NCI-H187 (cell line): ENCODE measurements around the gene PRKG2.

Experiments used
- DNase-seq, 2 experiments: peaks; one replicate each; lab custom pipeline; 2025; lab: John Stamatoyannopoulos, UW

Gene PRKG2

GRCh38 chr4:81215931-81216330 lies 909 bp upstream of the PRKG2 start:
- no peak for DNase-seq

GRCh38 chr4:81214144-81214880 lies 710 bp downstream of the PRKG2 start:
- DNase-seq = no peak

- DNase-seq = no peak
Observed at GRCh38 chr4:81213671-81214070, 1.4 kb downstream of the PRKG2 start.

DNA sequence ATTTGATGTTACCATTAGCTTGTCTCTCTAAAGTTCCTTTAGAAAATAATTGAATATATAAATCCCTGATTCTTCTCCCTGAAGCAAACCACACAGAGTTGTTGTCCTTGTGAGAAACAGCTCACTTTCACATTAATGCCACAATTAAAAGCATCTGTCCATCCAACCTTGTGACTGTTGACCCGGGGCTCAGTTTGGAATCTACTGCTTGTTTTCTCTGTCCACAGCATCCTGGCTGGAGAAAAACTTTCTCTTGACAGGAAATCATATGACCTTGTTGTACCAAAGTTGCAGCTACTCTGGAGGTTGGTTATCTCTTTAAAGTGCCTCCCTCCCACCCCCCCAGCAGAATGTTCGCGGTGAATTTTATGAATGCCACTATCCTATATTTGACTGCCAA lies 3.1 kb downstream of the PRKG2 start:
- DNase-seq = no peak

GRCh38 chr4:81207828-81208227 lies 7.2 kb downstream of the PRKG2 start:
- DNase-seq = no peak

GRCh38 chr4:81205302-81205701 lies 9.7 kb downstream of the PRKG2 start:
- DNase-seq = no peak

DNA sequence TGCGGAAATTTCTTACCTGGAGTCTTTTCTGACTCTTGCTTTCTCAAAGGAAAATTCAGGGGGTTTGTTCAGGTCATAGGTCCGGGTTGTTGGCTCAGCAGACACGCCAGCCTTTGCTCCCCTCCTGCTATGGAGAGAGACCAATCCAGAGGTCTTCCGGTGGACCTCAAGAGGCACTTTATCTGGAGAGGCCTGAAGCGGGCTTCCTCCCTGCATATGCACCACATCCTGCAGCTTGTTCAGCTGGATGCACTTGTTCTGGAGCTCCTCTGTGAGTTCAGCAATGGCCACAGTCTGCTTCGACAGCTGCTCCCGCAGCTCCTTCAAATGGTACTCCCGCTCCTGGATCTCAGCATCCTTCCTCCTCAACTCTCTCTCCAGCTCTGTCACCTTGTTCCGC lies 10.5 kb downstream of the PRKG2 start:
- DNase-seq = no peak

DNA sequence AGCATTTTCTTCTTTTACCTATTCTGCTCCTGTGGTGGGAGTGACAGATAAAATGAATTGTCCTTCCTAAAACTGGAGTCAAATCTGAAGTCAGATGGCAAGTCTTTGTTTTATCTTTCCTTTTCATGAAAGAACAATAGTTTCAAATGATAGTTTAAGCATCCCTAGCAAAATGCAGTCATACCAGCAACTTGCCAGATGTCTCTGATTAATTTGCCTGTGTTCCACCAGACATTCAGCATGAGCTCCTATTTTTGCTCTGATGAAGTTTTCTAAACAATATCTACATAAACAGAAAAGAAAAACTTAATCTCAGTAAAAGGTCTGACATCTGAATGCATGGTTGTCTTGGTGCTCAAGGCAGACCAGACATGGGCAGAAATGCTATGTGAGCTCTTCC lies 15.2 kb downstream of the PRKG2 start:
- no peak for DNase-seq

GRCh38 chr4:81198609-81199008 lies 16.4 kb downstream of the PRKG2 start:
- DNase-seq = no peak

DNA sequence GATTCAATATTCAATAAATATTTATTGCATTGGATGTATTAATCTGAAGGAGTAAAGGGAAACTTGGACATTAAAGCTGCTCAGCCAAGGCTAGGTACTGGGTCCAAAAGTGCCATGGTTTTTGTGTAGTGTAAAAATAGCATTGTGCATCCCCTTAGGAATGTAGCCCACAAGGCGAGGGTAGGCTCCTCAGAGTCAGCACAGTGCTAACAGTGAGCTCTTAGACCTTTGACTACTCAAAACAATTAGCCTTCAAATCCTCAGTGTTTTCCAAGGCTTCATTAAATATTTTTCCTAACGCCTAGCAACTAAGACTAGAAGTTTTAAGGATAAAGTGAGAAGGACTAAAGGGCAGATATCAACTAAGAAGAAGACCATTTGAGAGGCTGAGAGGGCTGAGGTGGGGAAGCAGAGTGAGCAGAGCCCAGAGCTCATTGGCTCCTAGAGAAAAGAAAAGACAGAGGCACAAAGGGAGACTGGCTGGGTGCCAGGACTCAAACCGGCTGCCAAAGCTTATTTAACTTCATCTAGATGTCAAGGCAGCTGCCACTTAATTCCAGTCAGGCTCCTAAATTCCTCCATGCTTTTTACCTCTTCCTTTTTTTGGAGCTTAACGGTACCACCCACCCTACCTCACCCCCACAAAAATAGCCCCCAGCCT lies 17.0 kb downstream of the PRKG2 start:
- no peak for DNase-seq

DNA sequence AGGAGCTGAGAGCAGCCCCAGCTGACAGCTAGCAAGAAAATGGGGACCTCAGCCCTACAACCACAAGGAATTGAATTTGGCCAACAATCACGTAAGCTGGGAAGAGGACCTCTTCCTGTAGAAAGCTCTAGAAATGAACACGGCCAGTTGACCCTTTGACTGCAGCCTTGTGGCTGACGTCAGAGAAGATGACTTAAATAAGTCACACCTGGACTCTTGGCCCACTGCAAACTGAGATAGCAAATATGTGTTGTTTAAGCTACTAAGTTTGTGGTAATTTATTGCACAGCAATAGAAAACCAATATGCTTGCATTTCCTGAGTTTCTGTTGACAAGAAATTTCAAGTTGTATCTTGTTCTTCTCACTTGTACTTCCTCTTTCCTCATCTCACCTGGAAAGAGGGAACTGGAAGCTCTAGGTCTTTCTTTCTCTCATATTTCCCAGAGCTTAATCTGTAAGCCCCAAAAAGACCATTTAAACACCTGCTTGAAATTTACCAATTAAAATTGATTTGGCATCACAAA lies 18.8 kb downstream of the PRKG2 start:
- DNase-seq = no peak

DNA sequence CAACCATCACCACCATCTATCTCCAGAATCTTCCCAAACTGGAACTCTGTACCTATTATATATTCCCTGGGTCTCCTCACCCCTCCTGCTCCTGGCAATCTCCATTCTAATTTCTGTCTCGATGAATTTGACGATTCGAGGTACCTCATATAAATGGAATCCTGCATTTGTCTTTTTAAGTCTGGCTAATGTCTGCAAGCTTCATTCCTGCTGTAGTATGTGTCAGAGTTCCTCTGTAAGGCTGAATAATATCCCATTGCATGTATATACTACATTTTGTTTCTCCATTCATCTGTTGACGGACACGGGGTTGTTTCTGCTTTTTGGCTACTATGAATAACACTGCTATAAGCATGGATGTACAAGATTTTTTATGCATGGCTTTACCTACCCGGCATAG lies 19.5 kb downstream of the PRKG2 start:
- DNase-seq = no peak

- no peak for DNase-seq
Observed at GRCh38 chr4:81194286-81194685, 20.7 kb downstream of the PRKG2 start.

DNA sequence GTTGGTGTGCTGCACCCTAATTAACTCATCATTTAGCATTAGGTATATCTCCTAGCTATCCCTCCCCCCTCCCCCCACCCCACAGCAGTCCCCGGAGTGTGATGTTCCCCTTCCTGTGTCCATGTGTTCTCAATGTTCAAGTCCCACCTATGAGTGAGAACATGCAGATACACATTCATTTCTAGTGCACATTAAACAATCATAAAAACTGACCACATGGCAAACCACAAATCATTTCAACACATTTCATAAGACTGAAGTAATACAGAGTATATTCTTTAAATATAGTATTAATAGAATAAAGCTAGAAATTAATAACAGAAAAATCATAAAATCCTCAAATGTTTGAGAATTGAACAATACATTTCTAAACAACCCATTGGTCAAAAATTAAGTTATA lies 34.1 kb downstream of the PRKG2 start:
- DNase-seq = no peak

DNA sequence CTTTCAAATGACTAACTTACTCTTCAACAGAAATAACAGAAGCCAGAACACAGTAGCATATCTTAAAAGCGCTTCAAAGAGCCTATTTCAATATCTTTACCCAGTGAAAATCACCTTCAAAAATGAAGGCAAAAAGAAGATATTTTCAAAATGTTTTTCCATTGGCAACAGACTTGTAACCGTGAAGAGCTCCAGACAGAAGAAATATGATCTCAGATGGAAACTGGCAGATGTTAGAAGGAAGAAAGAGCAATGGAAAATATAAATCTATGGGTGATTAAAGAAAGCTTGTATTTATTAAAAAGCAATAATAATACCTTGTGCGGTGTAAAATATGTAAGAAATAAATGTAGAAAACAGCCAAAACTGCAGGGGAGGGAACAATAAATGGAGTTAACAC lies 35.7 kb downstream of the PRKG2 start:
- DNase-seq = no peak

DNA sequence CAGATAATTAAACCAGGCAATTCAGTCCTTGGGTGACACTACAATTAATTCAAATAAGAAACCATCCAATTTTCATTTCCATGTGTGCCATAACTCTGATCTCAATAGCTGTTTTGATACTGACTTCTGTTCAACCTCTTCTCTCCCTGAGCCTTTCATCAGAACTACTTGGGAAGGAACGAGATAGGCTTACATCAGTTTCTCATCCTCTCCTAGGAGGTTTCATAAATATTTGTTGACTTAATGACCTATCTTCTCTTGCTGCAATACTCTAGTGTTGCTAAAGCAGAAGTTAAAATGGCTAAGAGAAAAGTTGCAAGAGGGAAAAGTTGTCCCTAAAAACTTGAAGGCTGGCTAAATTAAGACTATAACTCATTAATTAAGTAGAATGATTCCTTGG lies 41.8 kb downstream of the PRKG2 start:
- no peak for DNase-seq

GRCh38 chr4:81166458-81167160 lies 48.4 kb downstream of the PRKG2 start:
- no peak for DNase-seq

DNA sequence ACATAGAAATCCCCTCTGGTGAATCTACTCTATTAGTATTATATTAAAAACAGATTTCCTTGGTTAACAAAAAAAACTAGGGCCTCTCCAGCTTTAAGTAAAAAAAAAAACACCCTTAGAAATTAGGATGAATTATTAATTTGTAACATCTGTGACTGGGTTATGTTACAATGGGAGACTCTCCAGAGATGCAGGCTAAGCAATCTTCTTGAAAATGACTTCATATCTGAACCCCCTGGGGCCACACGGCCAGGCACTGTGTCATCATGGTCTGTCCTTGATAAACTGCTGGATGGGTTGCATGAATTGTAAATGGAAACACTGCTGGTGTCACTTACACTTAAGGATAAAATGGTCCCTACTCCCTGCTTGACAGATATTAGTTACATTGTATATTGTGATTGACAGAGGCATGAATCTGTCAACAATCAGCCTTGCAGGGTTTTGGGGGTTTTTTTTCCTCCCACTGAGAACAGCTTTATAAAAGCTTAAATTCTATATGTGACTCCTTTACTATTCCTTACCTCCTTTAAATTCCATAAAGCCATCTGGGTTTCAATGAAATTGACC lies 49.1 kb downstream of the PRKG2 start:
- no peak for DNase-seq

DNA sequence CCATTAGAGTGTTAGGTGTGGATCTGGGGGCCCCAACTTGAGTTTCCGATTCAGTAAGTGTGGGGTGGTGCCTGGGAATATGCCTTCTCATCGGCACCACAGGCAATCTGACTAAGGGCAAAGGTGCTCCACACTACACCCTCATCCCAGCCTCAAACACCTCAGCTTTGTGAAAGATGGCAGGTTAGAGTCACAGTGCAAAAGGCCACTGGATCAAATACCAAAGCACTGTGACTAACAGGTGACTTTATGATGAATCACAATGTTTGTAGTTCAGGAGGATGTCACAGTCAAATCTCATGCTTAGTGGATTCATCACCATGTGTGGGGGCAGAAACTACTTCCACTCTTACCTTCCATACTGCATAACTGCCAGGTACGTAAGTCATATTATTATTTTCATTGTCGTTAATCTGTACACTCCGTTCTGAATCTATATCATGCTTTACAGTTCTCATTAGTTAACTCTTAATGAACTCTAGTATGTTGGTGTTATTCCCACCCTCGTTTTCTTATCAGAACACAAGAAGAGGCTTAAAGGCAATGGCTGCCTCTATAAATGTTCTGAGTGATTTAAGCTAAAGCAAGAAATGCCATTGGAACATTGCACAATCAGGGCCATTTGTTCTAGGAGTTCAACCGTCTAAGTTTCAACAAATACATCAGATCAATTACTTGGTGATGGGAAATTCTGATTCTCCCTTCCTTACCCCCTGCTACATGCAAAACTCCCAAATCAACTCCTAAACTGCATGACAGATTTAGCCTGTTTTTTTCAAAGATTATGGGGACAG lies 50.2 kb downstream of the PRKG2 start:
- DNase-seq = no peak

DNA sequence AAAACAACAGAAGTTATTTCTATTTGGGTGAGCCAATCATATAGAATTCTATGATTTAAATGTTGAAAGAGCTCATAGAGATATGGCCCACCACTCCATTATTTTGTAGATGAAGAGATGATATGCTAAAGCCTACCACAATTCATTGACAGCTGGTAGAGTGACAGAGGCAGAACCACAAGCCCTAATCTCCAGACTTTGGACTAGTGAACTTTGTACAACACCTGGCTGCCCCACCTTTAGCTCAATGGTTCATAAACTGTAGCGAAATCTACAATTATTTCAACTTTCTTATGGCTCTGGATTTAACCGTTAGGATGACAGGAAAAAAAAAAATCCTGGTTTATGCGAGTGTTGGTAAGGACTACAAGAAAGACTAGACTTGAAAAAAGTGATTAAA lies 50.9 kb downstream of the PRKG2 start:
- no peak for DNase-seq

GRCh38 chr4:81162752-81163458 lies 52.1 kb downstream of the PRKG2 start:
- DNase-seq = no peak
